Activated effector memory CD4-positive, alpha-beta T cell treated with anti-CD3 and anti-CD28 coated beads, Interleukin-2, amount 50 U/mL, for 16 hours (primary cell): ENCODE measurements around the gene EPHA3.

Experiments used
- DNase-seq: peaks from one replicate; pipeline ENCODE4 v3.0.0-alpha.2; 2020

Gene EPHA3

GRCh38 chr3:89154416-89154815 lies 47.0 kb downstream of the EPHA3 start:
- no peak for DNase-seq

GRCh38 chr3:89155811-89156210 lies 48.4 kb downstream of the EPHA3 start:
- DNase-seq = no peak

DNA sequence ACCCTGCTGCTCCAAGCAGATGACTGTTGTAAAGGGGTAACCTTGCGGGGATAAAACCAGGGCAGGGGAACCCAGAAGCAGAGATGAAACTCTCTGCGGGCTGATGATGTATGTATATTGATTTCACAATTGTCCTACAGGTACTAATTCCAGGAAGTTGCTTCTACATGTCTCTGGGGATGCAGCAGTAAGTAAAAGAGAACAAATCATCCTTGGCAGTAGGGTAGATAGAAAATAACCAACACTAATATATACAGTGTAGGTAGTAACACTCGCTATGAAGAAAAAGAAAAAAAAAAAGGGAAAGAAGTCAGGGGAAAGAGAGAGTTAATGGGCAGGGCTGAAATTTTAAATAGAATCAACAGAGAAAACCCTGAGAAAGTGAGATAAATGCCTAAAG lies 50.2 kb downstream of the EPHA3 start:
- DNase-seq = no peak

GRCh38 chr3:89159605-89160004 lies 52.2 kb downstream of the EPHA3 start:
- no peak for DNase-seq

- DNase-seq = no peak
These were observed 57.4 kb downstream of the EPHA3 start for GRCh38 chr3:89164774-89165173.

- DNase-seq = no peak
These were observed 58.3 kb downstream of the EPHA3 start for GRCh38 chr3:89165636-89166263.

DNA sequence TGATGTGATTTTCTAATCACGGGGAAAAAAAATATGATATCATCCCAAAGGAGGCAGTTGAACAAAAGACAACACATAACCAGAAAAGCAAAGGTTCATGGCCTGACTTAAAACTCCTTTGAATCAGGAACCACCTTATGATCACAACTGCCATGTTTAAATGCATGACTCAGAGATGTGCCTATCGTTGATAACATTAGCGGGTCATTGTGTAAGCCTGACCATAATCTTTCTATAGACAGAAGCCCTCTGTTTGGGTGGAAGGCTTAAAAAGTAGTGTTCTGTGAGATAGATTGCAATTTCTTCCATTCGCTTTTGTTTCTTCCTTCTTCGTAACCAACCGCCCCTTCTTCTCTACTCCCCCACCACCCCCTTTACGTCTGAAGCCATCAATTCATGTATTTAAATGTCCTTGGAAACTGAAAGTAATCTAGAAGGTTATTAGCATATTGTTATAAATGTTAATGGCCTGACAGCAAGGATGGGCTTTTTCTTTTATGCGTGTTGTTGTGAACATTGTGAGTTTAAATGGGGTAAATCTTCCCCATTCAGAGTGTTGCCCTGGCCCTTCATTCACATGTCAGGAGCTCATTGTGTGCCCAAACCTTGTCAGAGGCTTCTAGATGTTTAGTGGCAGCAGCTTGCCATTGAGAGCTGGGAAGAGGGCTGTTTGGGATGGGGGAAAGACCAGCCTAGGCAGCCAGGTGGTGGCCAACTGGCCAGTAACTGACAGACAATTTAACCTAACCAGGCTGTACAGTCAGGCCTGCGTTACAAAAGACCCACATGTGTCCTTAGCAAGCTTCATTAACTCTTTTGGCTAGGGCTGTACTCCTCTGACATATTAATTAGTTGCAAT lies 64.5 kb downstream of the EPHA3 start:
- no peak for DNase-seq

- no peak for DNase-seq
These were observed 66.1 kb downstream of the EPHA3 start for GRCh38 chr3:89173546-89173945.

DNA sequence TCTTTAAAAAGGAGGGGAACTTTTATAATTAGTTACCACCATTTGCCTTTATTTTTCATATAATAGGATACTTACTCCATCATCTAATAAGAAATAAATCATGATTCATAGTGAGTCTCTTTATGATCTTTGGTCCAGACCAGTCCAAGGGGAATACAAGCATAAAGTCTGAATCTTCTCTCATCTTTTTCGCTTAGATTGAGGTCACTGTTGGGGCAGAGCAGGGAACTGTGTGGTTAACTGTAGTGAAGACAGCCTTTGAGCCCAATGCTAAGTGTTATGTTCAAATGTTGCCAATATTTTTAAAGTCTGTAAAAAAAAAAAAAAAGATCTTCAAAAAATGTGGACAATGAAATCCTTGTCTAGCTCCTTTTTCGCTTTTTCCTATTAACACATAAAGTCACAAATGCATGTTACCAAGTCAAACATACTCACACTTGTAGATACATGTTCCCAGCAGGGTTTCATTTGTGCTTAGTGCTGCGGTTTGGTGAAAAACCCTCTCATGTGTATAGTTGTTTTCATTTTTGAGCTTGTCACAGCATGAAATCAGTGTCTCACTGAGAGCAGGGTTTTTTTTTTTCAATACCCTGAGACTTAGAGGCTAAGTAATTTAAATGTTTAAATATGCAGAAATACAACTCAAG lies 72.1 kb downstream of the EPHA3 start:
- no peak for DNase-seq

- DNase-seq = no peak
These were observed 72.9 kb downstream of the EPHA3 start for GRCh38 chr3:89180334-89180733.

DNA sequence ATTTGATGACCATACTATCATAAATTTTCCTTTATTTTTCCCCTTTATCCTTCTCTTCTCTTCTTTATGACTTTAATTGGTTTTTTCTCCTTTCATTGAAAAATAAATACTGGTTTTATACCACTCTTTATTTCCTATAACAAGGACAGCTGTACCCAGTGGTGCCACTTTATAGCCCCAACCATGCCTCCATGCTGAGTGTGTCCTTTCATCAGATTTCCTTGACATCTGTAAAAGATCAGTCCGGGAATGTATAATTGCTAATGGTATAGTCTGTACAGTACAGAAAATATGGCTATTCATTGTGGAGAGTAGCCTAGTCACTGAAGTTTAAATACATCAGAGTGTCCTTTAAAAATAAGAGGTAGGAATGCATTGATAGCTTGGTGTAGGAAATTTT lies 74.6 kb downstream of the EPHA3 start:
- no peak for DNase-seq

DNA sequence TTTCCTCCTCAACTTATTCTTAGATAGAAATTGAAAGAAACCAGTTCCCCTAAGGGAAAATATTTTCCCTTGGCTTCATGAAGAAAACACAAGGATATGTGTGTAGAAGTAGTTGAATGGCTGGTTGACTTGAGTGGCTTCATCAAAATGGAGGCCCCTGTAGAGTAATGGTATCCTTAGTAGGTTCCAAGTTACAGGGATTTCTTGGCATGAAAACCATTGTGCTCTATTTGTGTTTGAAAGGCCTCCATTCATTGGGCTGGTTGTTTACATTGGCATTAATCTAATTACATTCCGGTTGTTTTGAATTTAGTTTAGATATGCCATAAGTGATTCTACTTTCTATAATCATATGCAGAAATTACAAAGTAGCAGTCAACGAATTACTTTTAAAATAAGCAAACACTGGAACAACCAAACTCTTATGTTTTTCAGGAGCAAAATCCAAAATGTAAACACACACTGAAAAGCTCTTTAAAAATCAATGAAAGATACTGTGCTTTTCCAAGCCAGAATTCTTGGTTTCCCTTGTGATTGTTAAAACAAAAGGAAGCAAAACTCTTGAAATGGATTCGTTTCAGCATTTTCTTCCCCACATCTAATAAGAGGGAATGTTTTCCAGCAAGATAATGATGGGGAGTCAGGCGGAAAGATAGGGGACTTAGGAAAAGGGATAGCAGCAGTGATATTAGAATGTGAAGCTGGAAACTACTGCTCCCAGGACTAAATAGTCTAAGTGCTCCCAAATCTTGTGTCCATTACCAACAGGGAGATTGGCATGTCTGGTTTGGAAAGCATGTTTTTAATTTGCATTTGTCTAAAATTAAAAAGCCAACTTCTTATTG lies 77.0 kb downstream of the EPHA3 start:
- DNase-seq = no peak

DNA sequence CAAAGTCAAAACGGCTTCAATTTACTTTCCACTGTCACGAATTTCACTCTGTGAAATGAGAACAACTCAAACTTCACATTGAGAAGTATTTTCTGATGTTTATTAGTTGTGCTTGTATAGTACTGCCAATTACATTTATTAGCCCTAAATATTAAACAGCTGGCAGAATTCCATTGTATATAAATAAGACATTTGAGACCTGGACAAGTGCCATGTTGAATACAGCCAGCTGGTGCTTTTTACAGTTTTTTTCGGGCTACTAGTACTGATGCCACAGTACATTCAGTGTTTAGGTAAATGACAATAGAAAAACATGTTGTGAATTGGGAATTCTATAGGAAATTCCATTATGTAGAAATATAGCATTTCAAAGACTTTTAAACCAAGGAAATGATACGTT lies 79.0 kb downstream of the EPHA3 start:
- DNase-seq = no peak

DNA sequence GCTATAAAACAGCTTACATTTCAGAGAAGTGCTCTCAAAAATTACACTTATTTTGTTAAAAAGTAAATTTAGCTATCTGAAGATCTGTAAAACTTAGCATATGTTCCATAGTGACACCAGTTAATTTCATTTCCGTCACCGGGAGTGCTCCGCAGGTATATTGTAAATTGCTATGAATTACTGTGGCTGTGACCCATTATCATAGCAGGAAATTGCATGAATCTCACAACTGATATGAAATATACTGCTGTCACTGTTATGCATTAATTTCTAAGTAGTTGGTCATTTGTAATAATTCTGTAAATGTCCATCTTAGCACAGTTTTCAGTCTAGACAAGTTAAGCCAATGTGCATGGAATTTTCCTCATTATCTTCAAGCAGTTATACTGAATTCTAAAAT lies 91.2 kb downstream of the EPHA3 start:
- no peak for DNase-seq

DNA sequence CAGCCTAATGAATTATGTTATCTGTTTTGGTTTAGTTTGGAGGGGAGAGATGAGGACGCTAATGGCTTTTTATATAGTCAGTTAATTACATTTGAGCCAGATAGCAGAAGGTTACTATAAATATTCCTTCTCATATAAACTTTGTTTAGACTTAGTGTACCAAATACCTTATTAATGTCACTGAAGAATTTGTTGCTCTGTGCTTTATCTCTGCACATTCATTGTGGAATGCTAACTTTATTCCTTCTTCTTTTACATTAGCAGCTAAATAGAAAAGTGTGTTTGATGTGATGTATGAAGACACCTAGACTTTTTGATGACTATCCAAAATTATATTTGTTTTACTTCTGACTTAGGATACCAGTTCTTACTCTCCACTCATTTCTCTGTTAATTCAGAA lies 105.2 kb downstream of the EPHA3 start:
- no peak for DNase-seq

- DNase-seq = no peak
These were observed 108.8 kb downstream of the EPHA3 start for GRCh38 chr3:89216016-89216739.

DNA sequence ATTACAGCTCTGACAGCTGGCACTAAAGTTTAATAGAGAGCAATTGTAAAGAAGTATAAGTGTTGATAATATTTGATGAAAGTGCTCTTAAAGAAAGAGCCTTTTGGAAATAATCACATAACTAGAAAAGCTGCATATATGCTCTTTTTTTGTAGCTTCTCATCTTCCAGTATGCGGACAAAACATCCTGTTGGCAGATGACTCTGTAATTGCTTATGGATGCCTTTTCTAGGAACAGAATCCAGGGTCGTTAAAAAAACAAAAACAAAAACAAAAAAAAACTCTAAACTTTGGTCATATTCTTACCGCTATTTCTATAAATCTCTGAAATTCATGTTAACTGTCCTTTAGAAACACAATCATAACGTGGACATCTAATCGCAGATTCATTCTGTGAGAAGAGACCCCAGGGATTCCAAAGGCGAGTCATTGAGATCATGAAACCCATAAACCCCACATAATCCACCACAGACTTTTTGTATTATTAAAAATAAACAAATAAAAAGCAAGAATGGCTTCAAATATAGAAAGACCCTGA lies 109.8 kb downstream of the EPHA3 start:
- DNase-seq = no peak

DNA sequence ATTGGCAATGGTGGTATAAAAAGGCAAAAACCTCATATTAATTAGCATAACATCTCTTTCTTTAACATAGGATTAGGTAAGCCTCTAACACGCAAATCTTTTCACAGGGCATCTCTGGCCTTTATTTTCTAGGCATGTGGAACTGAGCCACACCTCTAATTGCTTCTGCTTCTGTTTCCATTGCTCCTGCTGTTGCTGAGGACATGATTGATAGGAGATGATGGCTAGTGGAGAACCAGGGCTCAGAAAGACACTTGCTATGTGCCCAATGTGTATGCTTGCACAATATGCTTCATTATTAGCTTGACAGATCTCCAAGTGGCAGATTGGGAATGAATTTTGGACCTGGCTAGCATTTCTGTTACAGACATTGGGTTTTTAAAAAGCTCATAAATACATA lies 114.5 kb downstream of the EPHA3 start:
- DNase-seq = no peak

- no peak for DNase-seq
These were observed 115.8 kb downstream of the EPHA3 start for GRCh38 chr3:89223188-89223587.

- no peak for DNase-seq
These were observed 119.8 kb downstream of the EPHA3 start for GRCh38 chr3:89227218-89227617.

DNA sequence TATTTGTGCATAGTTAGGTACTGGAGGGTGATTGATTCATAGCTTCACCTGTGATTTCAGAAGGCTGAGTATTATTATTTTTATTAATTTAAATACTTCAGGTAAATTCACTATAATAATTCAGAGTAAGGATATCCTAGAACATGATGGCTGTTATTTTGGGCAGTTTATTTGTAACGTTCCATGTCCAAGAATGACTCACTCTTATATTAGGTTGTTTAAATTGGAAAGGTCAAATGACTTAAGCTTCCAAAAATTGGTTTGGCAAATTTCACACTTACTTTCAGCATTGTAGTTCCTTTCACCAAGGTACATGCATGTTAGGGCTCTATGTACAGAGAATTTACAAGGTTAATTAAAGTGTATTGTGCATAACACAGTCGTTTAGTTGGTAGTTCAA lies 120.2 kb downstream of the EPHA3 start:
- no peak for DNase-seq

- no peak for DNase-seq
These were observed 124.7 kb downstream of the EPHA3 start for GRCh38 chr3:89232155-89232554.
